ENCODE data around the gene RAP2A.

GRCh38 chr13:97397267-97397666 is 36.7 kb upstream of the RAP2A start:
- TF ChIP-seq TAF1 (IDR thresholded peaks at IDR 0.05; ENCODE audit: borderline replicate concordance, insufficient read depth, low read length) (no peak), POLR2AphosphoS5 (IDR thresholded peaks at IDR 0.05; ENCODE audit: low read depth, low read length) (no peak), SIN3A (IDR thresholded peaks at IDR 0.05; ENCODE audit: borderline replicate concordance, insufficient read depth, low read length) (no peak)

Measured in PFSK-1 (cell line).